Suprapubic skin (tissue), 3 donors: Measurements from ENCODE around the gene SMTNL2.

ENCODE experiments used
- CTCF ChIP-seq, 2 donors: fragments of 200-600 bp in 1 of 2; fragments of 450-650 bp in 1 of 2; sonication (generic) in 1 of 2; IDR thresholded peaks; one replicate each; pipeline ENCODE4 v1.5.1; 2016 to 2019; ENCODE audit warnings: antibody characterized with exemption in 2 of 2, mild to moderate bottlenecking in 1 of 2, moderate library complexity in 1 of 2
- POLR2AphosphoS5 ChIP-seq, 3 donors: sonication (generic); formaldehyde crosslinking; IDR thresholded peaks; one replicate each; pipeline ENCODE4 v1.6.1; 2017; ENCODE audit warnings: antibody characterized with exemption in 3 of 3

DNA sequence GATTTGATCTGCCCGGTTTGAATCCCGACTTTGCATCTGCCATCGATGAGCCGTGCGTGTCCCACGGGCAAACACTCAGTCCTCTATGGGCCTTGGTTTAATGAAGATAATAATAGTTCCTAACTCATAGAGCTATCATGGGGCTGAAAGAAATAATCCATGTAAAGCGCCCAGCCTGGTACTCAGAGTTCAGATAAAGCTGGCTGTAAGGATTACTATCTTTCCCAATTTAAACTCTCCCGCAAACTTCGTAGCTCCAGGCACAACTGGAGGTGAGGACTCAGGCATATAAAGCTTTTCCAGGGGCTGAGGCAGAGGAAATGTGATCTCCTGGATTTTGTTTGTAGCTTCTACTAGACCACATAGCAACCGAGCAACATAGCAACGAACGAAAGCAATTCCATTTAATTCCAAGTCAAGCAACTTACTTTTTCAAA lies 40.9 kb downstream of the SMTNL2 start:
- no peak for TF ChIP-seq CTCF (IDR thresholded peaks at IDR 0.05)
- TF ChIP-seq POLR2AphosphoS5 (IDR thresholded peaks at IDR 0.05), result no peak
